RPMI7951 (cell line): Measurements from ENCODE around the gene TRAPPC10. TPM values are rescaled to one million over a fixed set of nuclear protein-coding genes. Genes with fewer than 3 reads are reported as not detected.
"Not testable (repeated sequence)": the region's sequence is repeated elsewhere in the genome, so short reads cannot be mapped to it uniquely, and the experiment has no call there.

Experiments used
- DNase-seq: peaks from one replicate; pipeline ENCODE4 v3.0.0-alpha.2; 2012; ENCODE audit warnings: low read depth
- total RNA-seq: library from RNA; depleted of rRNA; stranded (reverse); fragments of >200 nt; shearing (Covaris generic); gene quantifications from 2 replicates; pipeline ENCODE4 v1.2.3, GENCODE V29; 2014; rRNA removed

Gene TRAPPC10
- total RNA-seq, 1 experiment from 2014 or later, result 24.5 TPM

DNA sequence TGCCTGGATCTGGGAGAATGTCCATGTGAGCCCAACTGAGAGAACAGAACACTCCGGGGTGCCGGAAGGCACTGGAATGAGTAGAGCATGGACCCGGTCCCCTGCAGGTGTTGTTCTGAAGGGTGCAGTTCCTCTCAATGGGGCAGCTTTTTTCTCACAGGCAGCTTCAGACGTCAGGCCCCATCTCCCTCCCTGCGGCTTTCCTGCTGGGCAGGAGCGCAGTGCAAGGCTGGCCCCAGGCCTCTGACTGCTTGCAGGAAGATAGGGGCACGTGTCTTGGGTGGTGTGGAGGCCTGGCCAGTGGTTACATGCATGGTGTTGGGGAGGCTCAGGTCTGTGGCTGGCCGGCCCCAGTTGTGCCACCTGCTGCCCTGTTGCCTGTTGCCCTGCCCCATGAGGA is 131.9 kb downstream of the TRAPPC10 start:
- not testable (repeated sequence) for DNase-seq

DNA sequence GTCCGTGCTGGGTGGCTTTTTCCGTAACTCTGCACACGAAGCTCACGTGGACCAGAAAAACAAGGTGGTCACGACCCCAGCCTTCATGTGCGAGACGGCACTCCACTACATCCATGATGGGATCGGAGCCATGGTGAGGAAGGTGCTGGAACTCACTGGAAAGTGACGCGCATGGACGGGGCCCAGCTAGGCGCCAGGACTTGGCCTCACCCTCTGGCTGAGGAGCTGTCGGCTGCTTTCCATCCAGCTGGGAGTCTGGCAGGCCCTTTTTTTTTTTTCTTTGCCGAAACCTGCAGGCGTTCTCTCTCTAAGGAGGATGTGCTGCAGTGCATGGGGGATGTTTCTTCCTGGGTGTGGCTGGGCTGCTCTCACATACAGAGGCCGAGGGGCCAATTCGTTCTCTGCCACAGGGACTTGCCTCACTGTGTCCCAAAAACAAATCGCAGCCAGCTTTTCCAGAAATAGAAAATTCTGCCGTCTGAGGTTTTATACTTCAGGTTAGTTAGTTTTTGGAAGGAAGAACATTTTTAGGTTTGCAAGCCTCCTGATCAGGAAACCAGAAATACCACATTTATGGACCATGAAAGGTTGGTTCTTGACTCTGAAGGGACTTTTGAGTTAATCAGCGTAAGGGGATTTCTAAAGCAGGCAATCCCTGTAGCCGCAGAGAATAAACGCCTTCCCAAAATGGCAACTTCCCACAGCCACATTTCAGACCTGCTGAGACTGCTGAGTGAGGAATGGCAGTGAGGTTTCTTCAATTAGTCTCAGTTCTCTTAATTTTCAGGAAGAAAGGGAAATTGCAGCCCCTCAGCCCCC is 132.9 kb downstream of the TRAPPC10 start:
- not testable (repeated sequence) for DNase-seq

DNA sequence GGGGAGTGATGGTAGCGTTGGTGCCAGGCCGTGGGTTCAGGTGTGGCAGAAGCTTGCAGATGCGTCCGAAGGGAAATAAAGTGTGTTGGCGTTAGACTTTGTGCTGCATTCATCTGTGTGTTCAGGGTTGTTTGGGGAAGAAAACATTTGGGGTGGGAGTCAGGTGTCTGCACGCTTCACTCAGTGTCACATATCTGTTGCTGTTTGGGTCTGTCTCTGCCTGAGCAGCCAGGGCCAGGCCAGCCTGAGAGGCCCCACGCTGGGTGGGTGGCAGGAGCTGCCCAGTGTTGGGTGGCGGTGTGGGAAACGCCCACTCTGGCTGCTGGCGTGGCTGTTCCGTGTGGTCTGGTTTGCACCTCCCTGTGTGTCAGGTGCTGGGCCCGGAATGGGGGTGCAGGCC is 133.5 kb downstream of the TRAPPC10 start:
- DNase-seq, result not testable (repeated sequence)

DNA sequence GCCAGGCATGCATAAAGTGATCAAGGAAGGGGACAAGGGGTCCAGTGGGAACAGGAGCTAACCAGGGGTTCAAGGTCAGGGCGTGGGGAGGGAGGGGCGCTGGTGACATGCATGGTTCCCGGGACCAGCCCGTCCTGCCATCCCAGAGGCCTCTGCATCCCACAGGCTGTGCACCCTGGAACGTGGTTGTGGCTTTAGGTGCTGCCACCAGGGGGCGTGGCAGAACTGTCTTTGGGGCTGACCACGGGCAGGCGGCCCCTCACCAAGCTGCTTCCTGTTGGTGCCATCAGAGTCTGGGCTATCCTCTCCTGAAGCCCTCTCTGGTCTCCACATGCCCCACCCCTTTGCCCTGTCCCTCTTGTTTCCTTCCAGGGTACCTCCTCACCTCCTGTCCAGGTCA is 135.0 kb downstream of the TRAPPC10 start:
- DNase-seq, result not testable (repeated sequence)

DNA sequence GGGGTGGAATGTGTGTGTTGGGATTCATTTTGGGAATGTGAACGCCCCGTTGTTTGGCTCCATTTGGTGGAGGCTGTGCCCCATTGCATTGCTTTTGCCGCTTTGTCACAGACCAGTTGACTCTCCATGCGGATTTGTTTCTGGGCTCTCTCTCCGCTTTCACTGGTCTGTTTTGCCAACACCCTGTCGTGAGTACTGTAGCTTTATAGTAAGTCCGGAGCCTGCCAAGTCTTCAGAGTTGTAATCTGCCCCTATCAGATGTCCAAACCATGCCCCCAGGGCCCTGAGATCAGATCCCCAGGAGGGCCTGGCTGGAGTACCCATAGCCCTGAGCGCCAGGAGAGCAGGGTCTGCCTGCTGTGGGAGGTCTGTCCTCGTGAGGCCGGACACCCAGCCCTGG is 138.1 kb downstream of the TRAPPC10 start:
- DNase-seq, result not testable (repeated sequence)

DNA sequence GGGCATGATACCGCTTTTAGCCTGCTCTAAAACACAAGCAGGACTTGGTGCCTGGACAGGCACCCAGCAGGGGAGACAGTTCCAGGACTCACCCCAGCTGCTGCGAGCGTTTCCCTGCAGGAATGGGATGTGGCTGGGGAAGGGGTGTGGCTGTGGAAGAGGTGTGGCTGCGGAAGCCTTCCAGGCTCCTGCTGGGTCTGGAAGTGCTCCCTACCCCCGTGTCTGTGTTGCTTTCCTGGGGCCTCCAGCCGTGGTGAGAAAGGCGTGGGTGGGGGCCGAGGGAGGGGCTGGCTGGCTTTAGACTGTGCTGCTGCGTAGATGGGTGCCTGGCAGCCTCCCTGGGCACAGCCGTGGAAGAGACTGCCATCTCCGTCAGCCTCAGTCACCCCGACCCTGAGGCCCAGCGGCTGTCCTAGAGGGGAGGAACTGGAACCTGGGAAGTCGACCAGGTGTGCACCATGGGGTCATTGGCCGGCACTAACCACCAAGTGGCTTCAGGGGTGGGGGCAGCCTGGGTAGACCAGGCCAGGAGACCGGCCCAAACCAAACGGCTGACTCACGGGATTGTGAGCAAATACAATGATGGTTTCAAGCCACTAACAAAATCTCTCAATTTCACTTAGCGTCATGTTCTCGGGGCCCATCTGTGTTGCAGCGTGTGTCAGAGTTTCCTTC is 141.2 kb downstream of the TRAPPC10 start:
- DNase-seq, result not testable (repeated sequence)

DNA sequence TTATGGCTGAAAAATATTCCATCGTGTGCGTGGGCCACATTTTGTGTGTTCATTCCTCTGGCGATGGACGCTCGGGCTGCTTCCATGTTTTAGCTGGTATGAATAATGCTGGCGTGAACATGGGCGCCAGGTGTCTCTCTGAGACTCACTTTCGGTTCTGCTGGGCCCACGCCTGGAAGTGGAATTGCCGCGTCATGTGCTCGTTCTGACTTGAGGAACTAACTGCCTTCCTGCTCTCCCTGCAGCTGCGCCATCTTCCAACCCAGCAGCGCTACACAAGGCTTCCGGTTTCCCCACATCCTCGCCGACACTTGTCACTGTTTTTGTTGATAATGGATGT is 141.8 kb downstream of the TRAPPC10 start:
- DNase-seq, result not testable (repeated sequence)

DNA sequence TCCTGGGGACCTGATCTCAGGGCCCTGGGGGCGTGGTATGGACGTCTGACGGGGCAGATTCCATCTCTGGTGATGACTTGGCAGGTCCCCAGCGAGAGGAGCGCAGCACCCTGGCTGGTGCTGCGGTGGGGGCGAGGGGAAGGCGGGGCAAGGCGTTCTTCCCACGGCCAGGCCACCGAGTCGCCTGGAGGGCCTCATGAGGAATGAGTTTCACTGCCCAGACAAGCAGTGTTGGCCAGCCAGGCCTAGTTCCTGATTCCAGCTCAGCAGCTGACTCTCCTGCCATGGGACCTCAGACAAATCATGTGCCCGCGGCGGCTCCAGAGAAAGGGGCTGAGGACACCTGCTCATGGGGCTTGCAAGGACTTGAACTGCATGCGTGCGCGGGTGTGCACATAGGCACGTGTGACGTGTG is 142.7 kb downstream of the TRAPPC10 start:
- DNase-seq, result not testable (repeated sequence)

DNA sequence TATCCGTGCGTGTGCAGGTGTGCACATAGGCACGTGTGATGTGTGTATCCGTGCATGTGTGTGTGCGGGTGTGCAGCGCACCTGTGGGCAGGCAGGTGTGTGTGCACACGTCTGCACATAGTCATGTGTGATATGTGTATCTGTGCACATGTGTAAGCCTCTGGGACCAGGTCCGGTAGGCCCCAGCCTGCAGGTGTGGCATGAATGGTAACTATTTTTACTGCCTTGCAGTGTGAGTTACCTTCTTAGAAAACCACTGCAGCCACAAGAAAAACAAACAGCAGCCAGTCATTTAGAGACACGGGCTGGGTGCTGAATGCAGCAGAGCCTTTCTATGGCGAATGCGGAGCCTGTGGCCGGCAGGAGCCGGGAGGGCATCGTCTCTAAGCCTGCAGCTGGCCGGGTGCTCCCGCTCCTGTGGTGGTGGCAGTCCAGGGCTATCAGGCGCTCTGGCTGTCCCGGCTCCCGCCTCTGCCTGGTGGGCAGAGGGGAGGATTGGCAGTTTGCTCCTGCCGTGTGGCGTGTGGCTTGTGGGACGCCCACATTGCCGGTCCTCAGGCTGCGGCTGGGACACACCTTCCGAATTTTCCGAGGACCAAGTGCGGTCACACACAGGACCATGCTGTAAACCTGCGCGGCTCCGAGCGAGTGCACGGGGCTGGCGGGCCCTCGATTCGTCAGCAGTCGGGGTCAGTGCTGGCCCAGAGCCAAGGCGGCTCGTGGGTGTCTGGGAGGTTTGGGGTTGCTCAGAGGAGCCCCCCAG is 143.3 kb downstream of the TRAPPC10 start:
- not testable (repeated sequence) for DNase-seq

DNA sequence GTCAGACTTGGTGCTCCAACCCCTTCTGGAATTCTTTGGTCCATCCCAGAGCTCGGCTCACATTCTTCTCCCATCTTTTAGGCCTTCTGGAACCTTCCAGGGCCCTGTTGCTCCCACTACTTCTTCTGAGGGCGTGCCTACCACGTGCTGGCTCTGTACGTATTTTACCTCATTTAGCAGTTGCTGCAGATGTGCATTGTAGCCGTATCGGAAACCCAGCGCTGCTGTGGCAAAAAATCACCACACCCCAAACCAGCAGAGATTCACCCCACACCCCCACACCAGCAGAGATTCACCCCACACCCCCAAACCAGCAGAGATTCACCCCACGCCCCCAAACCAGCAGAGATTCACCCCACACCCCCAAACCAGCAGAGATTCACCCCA is 143.9 kb downstream of the TRAPPC10 start:
- not testable (repeated sequence) for DNase-seq

Other genes starting within 250 kb of the TRAPPC10 start
- 17.6 and 25.7 TPM in 2 replicates for gene CSTB, start 236.0 kb upstream of the TRAPPC10 start, total RNA-seq
- gene RRP1, start 222.7 kb upstream of the TRAPPC10 start, total RNA-seq, result 12.8 and 19.6 TPM in 2 replicates
- gene AGPAT3, start 147.1 kb upstream of the TRAPPC10 start, total RNA-seq, result 18.3 and 23.3 TPM in 2 replicates
- gene PWP2, start 95.1 kb downstream of the TRAPPC10 start, total RNA-seq, result 1.9 and 2.2 TPM in 2 replicates
- 4.0 and 11.7 TPM in 2 replicates for gene GATD3, start 121.4 kb downstream of the TRAPPC10 start, total RNA-seq
- 2.1 and 4.6 TPM in 2 replicates for gene ICOSLG, start 228.6 kb downstream of the TRAPPC10 start, total RNA-seq
- 0.12 and 0.49 TPM in 2 replicates for gene DNMT3L, start 249.6 kb downstream of the TRAPPC10 start, total RNA-seq